ENCODE data around the gene PIM3.

Gene PIM3

GRCh38 chr22:49928185-49928495 lies 32.4 kb upstream of the PIM3 start:
- no peak for DNase-seq (ENCODE audit: low spot score)

- no peak for DNase-seq (ENCODE audit: low spot score)
Measured at GRCh38 chr22:49928555-49929210, 31.9 kb upstream of the PIM3 start.

GRCh38 chr22:49929211-49929979 lies 31.2 kb upstream of the PIM3 start:
- peak; percentile 97 for DNase-seq (ENCODE audit: low spot score)

GRCh38 chr22:49929994-49930575 lies 30.5 kb upstream of the PIM3 start:
- no peak for DNase-seq (ENCODE audit: low spot score)

GRCh38 chr22:49930596-49931412 lies 29.8 kb upstream of the PIM3 start:
- no peak for DNase-seq (ENCODE audit: low spot score)

- no peak for DNase-seq (ENCODE audit: low spot score)
Measured at GRCh38 chr22:49933236-49934159, 27.1 kb upstream of the PIM3 start.

GRCh38 chr22:49934160-49934890 lies 26.2 kb upstream of the PIM3 start:
- DNase-seq (ENCODE audit: low spot score): no peak

- peak; percentile 67 for DNase-seq (ENCODE audit: low spot score)
Measured at GRCh38 chr22:49934891-49935557, 25.5 kb upstream of the PIM3 start.

GRCh38 chr22:49935561-49935960 lies 25.0 kb upstream of the PIM3 start:
- no peak for DNase-seq (ENCODE audit: low spot score)

GRCh38 chr22:49936018-49936972 lies 24.3 kb upstream of the PIM3 start:
- peak; percentile 70 for DNase-seq (ENCODE audit: low spot score)

- DNase-seq (ENCODE audit: low spot score): no peak
Measured at GRCh38 chr22:49936973-49937757, 23.4 kb upstream of the PIM3 start.

- DNase-seq (ENCODE audit: low spot score): no peak
Measured at GRCh38 chr22:49937758-49938564, 22.6 kb upstream of the PIM3 start.

- no peak for DNase-seq (ENCODE audit: low spot score)
Measured at GRCh38 chr22:49938565-49939136, 21.9 kb upstream of the PIM3 start.

- DNase-seq (ENCODE audit: low spot score): no peak
Measured at GRCh38 chr22:49941507-49942316, 18.9 kb upstream of the PIM3 start.

GRCh38 chr22:49942565-49943404 lies 17.8 kb upstream of the PIM3 start:
- DNase-seq (ENCODE audit: low spot score): peak; percentile 57

Data from D341Med (cell line).